ENCODE measurements around the gene AP1M2. TPM values are rescaled to one million over a fixed set of nuclear protein-coding genes. Genes with fewer than 3 reads are reported as not detected.
A peak's percentile ranks its signal among the peaks of the same experiment; 100 is the strongest.
"Not testable (repeated sequence)": the region's sequence is repeated elsewhere in the genome, so short reads cannot be mapped to it uniquely, and the experiment has no call there.

AP1M2 gene
- total RNA-seq, 4 donors from 2014 or later: 24.8 to 67.0 (median 57.1) TPM

GRCh38 chr19:10551698-10552301, 35.3 kb downstream of the AP1M2 start:
- H3K36me3 ChIP-seq: peaks cover 28 to 99% (median 49%) of the 10 kb centered on the region in 3 donors
- no peaks in the 10 kb centered on the region for H3K27me3 ChIP-seq
- peak overlapping the region in 1 of 4 donors; percentile 29 for H3K27ac ChIP-seq
- peak in 4 of 6 experiments; percentile 9 to 50 (median 23) for TF ChIP-seq CTCF (IDR thresholded peaks at IDR 0.05)
- no peak for TF ChIP-seq POLR2A (IDR thresholded peaks at IDR 0.05)
- H3K9me3 ChIP-seq: no peaks in the 10 kb centered on the region
- WGBS, 2 donors: 69 to 83% methylated on average over 6 of the region's 12 CpGs
- H3K4me1 ChIP-seq: peaks cover 32 to 70% (median 34%) of the 10 kb centered on the region in 3 donors
- DNase-seq: no peak
- intact Hi-C loops (cut with DNase I): loop anchor here (5.0 kb wide), 1 partner anchor 39 kb away; no protein-coding TSS in a partner anchor
- no peak overlapping the region for H3K4me3 ChIP-seq

GRCh38 chr19:10551006-10551405, 36.1 kb downstream of the AP1M2 start:
- DNase-seq, H3K9me3 ChIP-seq, H3K27ac ChIP-seq, H3K4me3 ChIP-seq, H3K27me3 ChIP-seq: not testable (repeated sequence)
- intact Hi-C loops (cut with DNase I): loop anchor here (5.0 kb wide), 1 partner anchor 39 kb away; no protein-coding TSS in a partner anchor
- Histone ChIP-seq H3K4me1 (peaks cover 31 to 70% (median 34%) of the 10 kb centered on the region in 3 donors), H3K36me3 (peaks cover 28 to 98% (median 52%) of the 10 kb centered on the region in 3 donors)
- 70 to 91% methylated on average over 8 to 9 of the region's 9 CpGs for WGBS, 2 donors

GRCh38 chr19:10550336-10550735, 36.8 kb downstream of the AP1M2 start:
- Histone ChIP-seq H3K4me1 (peaks cover 31 to 70% (median 34%) of the 10 kb centered on the region in 3 donors), H3K4me3 (no peak overlapping the region), H3K27ac (no peak overlapping the region), H3K9me3 (no peaks in the 10 kb centered on the region), H3K27me3 (no peaks in the 10 kb centered on the region), H3K36me3 (peaks cover 28 to 98% (median 52%) of the 10 kb centered on the region in 3 donors)
- DNase-seq: no peak
- WGBS, 2 donors: 76 to 81% methylated on average over 6 of the region's 6 CpGs
- intact Hi-C loops (cut with DNase I): loop anchor here (5.0 kb wide), 1 partner anchor 38 kb away; no protein-coding TSS in a partner anchor
- no peak for TF ChIP-seq POLR2A (IDR thresholded peaks at IDR 0.05)
- no peak for TF ChIP-seq CTCF (IDR thresholded peaks at IDR 0.05)

DNA sequence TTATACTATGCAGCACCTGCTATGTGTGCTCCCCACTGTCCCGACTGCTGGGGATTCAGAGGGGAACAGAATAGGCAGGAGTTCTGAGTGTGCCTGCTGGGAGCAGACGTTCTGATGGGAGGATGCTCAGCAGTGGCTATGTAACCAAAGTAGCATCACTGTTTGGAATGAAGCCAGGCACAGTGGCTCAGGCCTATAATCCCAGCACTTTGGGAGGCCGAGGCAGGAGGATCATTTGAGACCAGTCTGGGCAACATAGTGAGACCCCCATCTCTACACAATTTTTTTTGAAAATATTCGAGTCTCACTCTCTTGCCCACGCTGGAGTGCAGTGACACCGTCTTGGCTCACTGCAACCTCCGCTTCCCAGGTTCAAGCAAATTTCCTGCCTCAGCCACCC, 37.4 kb downstream of the AP1M2 start:
- Histone ChIP-seq H3K4me1 (peaks cover 31 to 70% (median 37%) of the 10 kb centered on the region in 3 donors), H3K9me3 (no peaks in the 10 kb centered on the region), H3K4me3 (no peak overlapping the region), H3K27me3 (no peaks in the 10 kb centered on the region), H3K36me3 (peaks cover 28 to 94% (median 52%) of the 10 kb centered on the region in 3 donors), H3K27ac (no peak overlapping the region)
- WGBS, 2 donors: 80% methylated on average over 6 of the region's 7 CpGs
- intact Hi-C loops (cut with DNase I): loop anchor here (5.0 kb wide), 1 partner anchor 37 kb away; no protein-coding TSS in a partner anchor
- no peak for DNase-seq
- TF ChIP-seq POLR2A (IDR thresholded peaks at IDR 0.05) (no peak), CTCF (IDR thresholded peaks at IDR 0.05) (no peak)

DNA sequence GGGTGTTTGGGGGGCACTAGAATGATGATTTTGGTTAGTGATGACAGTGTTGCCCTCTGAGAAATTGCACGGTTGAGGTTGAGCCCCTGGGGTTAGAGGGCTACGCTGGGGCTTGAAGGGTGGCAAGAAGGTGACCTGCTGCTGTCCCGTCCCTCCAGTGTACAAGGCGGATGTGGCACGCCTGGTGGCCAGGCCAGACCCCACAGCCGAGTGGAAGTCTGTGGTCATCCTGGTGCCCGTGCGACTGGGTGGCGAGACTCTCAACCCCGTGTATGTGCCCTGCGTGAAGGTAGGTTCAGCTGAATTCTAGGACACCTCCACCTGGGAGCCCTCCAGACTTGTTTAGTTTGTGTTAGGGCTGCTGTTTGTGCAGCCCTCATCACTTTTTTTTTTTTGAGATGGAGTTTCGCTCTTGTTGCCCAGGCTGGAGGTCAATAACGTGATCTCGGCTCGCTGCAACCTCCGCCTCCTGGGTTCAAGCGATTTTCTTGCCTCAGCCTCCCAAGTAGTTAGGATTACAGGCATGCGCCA, 38.3 kb downstream of the AP1M2 start:
- Histone ChIP-seq H3K4me1 (peaks cover 28 to 67% (median 31%) of the 10 kb centered on the region in 3 donors), H3K9me3 (no peaks in the 10 kb centered on the region), H3K4me3 (no peak overlapping the region), H3K27me3 (no peaks in the 10 kb centered on the region), H3K36me3 (peaks cover 28 to 85% (median 48%) of the 10 kb centered on the region in 3 donors), H3K27ac (no peak overlapping the region)
- DNase-seq: no peak
- TF ChIP-seq POLR2A (IDR thresholded peaks at IDR 0.05): no peak
- no peak for TF ChIP-seq CTCF (IDR thresholded peaks at IDR 0.05)
- intact Hi-C loops (cut with DNase I): no loop called here
- WGBS, 2 donors: 94 to 95% methylated on average over 16 to 18 of the region's 18 CpGs

Data from esophagus squamous epithelium (tissue), 5 donors.